HG02571 (cell line): ENCODE measurements around the gene PSMD1.
"Not testable (repeated sequence)": the region's sequence is repeated elsewhere in the genome, so short reads cannot be mapped to it uniquely, and the experiment has no call there.

Experiments used
- ATAC-seq: cut with Tn5 transposase; IDR thresholded peaks from one replicate; pipeline ENCODE4 v1.9.1; 2021; ENCODE audit warnings: mild to moderate bottlenecking, moderate library complexity; ENCODE audit not compliant: unreplicated experiment

The PSMD1 gene

GRCh38 chr2:231140808-231141207 is 84.1 kb downstream of the PSMD1 start:
- not testable (repeated sequence) for ATAC-seq

GRCh38 chr2:231144896-231145295 is 88.2 kb downstream of the PSMD1 start:
- no peak for ATAC-seq

- no peak for ATAC-seq
These were observed 90.0 kb downstream of the PSMD1 start for GRCh38 chr2:231146665-231147064.

- no peak for ATAC-seq
These were observed 96.3 kb downstream of the PSMD1 start for GRCh38 chr2:231152800-231153557.

GRCh38 chr2:231159306-231159705 is 102.6 kb downstream of the PSMD1 start:
- no peak for ATAC-seq

GRCh38 chr2:231160701-231161100 is 104.0 kb downstream of the PSMD1 start:
- ATAC-seq = no peak

GRCh38 chr2:231161252-231161839 is 104.7 kb downstream of the PSMD1 start:
- ATAC-seq = no peak

GRCh38 chr2:231161877-231162329 is 105.2 kb downstream of the PSMD1 start:
- no peak for ATAC-seq

- ATAC-seq = no peak
These were observed 106.3 kb downstream of the PSMD1 start for GRCh38 chr2:231163011-231163410.

GRCh38 chr2:231163414-231164095 is 106.9 kb downstream of the PSMD1 start:
- ATAC-seq = no peak

- ATAC-seq = no peak
These were observed 111.2 kb downstream of the PSMD1 start for GRCh38 chr2:231167745-231168459.

GRCh38 chr2:231168460-231169139 is 111.9 kb downstream of the PSMD1 start:
- ATAC-seq = no peak

GRCh38 chr2:231169488-231169887 is 112.8 kb downstream of the PSMD1 start:
- ATAC-seq = no peak

- ATAC-seq = no peak
These were observed 113.4 kb downstream of the PSMD1 start for GRCh38 chr2:231170055-231170454.

- no peak for ATAC-seq
These were observed 115.4 kb downstream of the PSMD1 start for GRCh38 chr2:231172025-231172424.

- no peak for ATAC-seq
These were observed 117.6 kb downstream of the PSMD1 start for GRCh38 chr2:231174211-231174651.

- no peak for ATAC-seq
These were observed 119.4 kb downstream of the PSMD1 start for GRCh38 chr2:231176066-231176465.

- ATAC-seq = no peak
These were observed 120.7 kb downstream of the PSMD1 start for GRCh38 chr2:231177156-231178025.

- ATAC-seq = not testable (repeated sequence)
These were observed 122.1 kb downstream of the PSMD1 start for GRCh38 chr2:231178805-231179204.
